GM12878 (cell line): ENCODE measurements around the gene ANAPC2.

ENCODE experiments used
- EP300 ChIP-seq, 2 experiments: fragments of 150-350 bp in 1 of 2; IDR thresholded peaks; 2 replicates each; pipeline ENCODE4 v1.6.1; 2011 to 2012; ENCODE audit warnings: low read depth in 2 of 2, low read length in 2 of 2, borderline replicate concordance in 1 of 2, improper control_type of control experiment in 1 of 2, inconsistent platforms in 1 of 2; ENCODE audit not compliant: control insufficient read depth in 1 of 2
- EZH2 ChIP-seq: IDR thresholded peaks from 2 replicates; pipeline ENCODE4 v1.6.1; 2012; ENCODE audit warnings: low read depth, mild to moderate bottlenecking, control low read depth, inconsistent platforms, low read length, borderline replicate concordance; ENCODE audit not compliant: control insufficient read depth
- TF ChIP-seq, protein P1 (sequence below): fragments of 450-650 bp; IDR thresholded peaks from 2 replicates; pipeline ENCODE4 v1.6.1; 2016; ENCODE audit warnings: mild to moderate bottlenecking

DNA sequence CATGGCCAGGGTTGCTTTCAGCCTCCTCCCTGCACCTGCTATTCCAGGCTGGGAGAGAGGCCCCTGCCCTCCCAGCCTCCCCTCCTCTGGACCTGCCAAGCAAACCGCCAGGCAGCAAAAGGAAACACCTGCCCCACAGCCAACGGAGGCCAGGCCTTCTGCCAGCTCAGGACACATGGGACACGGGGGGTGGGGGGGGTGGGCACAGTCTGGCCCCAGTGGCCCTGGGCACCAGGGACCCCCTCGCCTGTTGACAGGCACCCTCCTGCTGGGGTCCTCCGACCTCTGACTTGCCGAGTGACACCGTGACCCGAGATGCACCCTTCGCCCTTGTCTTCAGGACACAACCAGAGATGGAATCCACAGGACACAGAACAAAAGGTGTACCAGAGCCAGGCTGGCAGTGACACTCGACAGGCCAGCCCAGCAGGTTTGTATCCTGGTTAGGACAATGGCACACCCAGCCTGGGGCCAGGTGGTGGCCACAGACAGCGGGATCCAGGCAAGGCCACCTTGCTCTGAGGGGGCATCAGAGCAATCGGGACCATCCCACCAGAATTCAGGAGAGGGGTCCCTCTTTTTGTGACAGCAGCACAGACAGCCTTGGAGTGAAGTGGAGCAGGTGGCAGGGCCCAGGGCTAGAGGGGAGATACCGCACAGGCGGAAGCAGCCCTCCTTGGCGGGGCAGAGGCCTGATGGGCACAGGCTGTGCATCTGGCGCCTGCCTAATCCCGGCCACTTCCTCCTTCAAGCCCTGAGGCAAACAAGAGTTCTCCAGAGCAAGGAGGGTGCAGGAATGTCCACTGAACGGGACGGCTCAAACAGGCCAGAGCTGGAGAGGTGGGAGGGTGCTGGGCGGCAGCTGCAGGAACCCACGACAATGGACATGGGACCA, 15.2 kb downstream of the ANAPC2 start:
- TF ChIP-seq, protein P1, sequence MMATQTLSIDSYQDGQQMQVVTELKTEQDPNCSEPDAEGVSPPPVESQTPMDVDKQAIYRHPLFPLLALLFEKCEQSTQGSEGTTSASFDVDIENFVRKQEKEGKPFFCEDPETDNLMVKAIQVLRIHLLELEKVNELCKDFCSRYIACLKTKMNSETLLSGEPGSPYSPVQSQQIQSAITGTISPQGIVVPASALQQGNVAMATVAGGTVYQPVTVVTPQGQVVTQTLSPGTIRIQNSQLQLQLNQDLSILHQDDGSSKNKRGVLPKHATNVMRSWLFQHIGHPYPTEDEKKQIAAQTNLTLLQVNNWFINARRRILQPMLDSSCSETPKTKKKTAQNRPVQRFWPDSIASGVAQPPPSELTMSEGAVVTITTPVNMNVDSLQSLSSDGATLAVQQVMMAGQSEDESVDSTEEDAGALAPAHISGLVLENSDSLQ = no peak
- TF ChIP-seq EZH2 = no peak
- TF ChIP-seq EP300 (IDR thresholded peaks at IDR 0.05; ENCODE audit: borderline replicate concordance in 1 of 2, control insufficient read depth in 1 of 2, low read depth in 2 of 2, low read length in 2 of 2) = no peak
